H1 (cell line): Measurements from ENCODE around the gene HOATZ. TPM values are rescaled to one million over a fixed set of nuclear protein-coding genes. Genes with fewer than 3 reads are reported as not detected.

Source experiments
- CTCF ChIA-PET: fragments of 300-600 bp; sonication (Branson Sonifier 250); formaldehyde crosslinking; loops from one replicate; lab custom pipeline; 2021; ENCODE audit not compliant: partially characterized antibody; lab: Charles Lee
- POLR2A ChIA-PET: fragments of 300-600 bp; sonication (Branson Sonifier 250); formaldehyde crosslinking; loops from one replicate; lab custom pipeline; 2021; ENCODE audit warnings: inconsistent platforms; ENCODE audit not compliant: partially characterized antibody; lab: Charles Lee
- DNase-seq, 2 experiments: peaks; one replicate each; pipeline versions ENCODE4 v3.0.0 to v3.0.0-alpha.2; 2010 to 2022; ENCODE audit warnings: low spot score in 2 of 2, low read depth in 1 of 2, mixed read lengths in 1 of 2
- FAIRE-seq: peaks from 2 replicates; lab custom pipeline; 2011; peaks lifted over from hg19 to GRCh38; lab: Jason Lieb, UNC
- H2AFZ ChIP-seq: 2 replicates; pipeline ENCODE4 v1.8.1; 2012; ENCODE audit warnings: low read length, inconsistent platforms
- H2AK5ac ChIP-seq: 2 replicates; pipeline ENCODE4 v1.6.1; 2013; ENCODE audit warnings: low read depth, low read length
- H2BK120ac ChIP-seq: replicated peaks from 2 replicates; pipeline ENCODE3; 2013; ENCODE audit warnings: low read depth, low read length, inconsistent platforms
- H2BK12ac ChIP-seq: 2 replicates; pipeline ENCODE4 v1.6.1; 2013; ENCODE audit warnings: low read depth, low read length
- H2BK15ac ChIP-seq: 2 replicates; pipeline ENCODE4 v1.6.1; 2013; ENCODE audit warnings: low read length
- H2BK20ac ChIP-seq: 2 replicates; pipeline ENCODE4 v1.6.1; 2013; ENCODE audit warnings: low read length
- H2BK5ac ChIP-seq: 2 replicates; pipeline ENCODE4 v1.6.1; 2013; ENCODE audit warnings: low read depth, low read length
- H3K14ac ChIP-seq: 2 replicates; pipeline ENCODE4 v1.6.1; 2013; ENCODE audit warnings: inconsistent platforms; ENCODE audit not compliant: insufficient read length
- H3K18ac ChIP-seq: 2 replicates; pipeline ENCODE4 v1.6.1; 2013; ENCODE audit warnings: low read length; ENCODE audit errors: extremely low read depth
- H3K23ac ChIP-seq: 2 replicates; pipeline ENCODE4 v1.6.1; 2013; ENCODE audit warnings: inconsistent platforms; ENCODE audit not compliant: insufficient read length
- H3K23me2 ChIP-seq: 2 replicates; pipeline ENCODE4 v1.6.1; 2013; ENCODE audit warnings: low read depth, low read length
- H3K27ac ChIP-seq: 2 replicates; pipeline ENCODE4 v1.6.1; 2011; ENCODE audit warnings: low read depth, low read length, inconsistent platforms
- H3K27me3 ChIP-seq, 4 experiments: replicated peaks in 1 of 4; 1 replicate in 1 of 4; 2 replicates in 3 of 4; pipeline versions ENCODE4 v1.6.1 to v1.8.1; 2011 to 2013; ENCODE audit warnings: low read length in 3 of 4, mild to moderate bottlenecking in 3 of 4, inconsistent platforms in 2 of 4, mixed read lengths in 2 of 4, moderate library complexity in 1 of 4; ENCODE audit not compliant: control insufficient read depth in 3 of 4, insufficient read depth in 3 of 4; ENCODE audit errors: extremely low read depth in 1 of 4
- H3K36me3 ChIP-seq, 4 experiments: 2 replicates each; pipeline versions ENCODE4 v1.6.1 to v1.8.1; 2011 to 2013; ENCODE audit warnings: mild to moderate bottlenecking in 4 of 4, low read length in 3 of 4, moderate library complexity in 2 of 4, control low read depth in 1 of 4, inconsistent platforms in 1 of 4; ENCODE audit not compliant: insufficient read depth in 4 of 4, control insufficient read depth in 2 of 4
- H3K4ac ChIP-seq: replicated peaks from 2 replicates; pipeline ENCODE3; 2013; ENCODE audit warnings: low read length, low read depth, mixed read lengths, inconsistent platforms; ENCODE audit not compliant: insufficient read length
- H3K4me1 ChIP-seq, 4 experiments: replicated peaks in 1 of 4; 1 replicate in 1 of 4; 2 replicates in 3 of 4; pipeline versions ENCODE4 v1.6.1 to v1.8.1; 2011 to 2013; ENCODE audit warnings: low read length in 3 of 4, inconsistent platforms in 2 of 4, mixed read lengths in 1 of 4; ENCODE audit not compliant: insufficient read depth in 4 of 4, control insufficient read depth in 3 of 4
- H3K4me2 ChIP-seq, 2 experiments: 2 replicates each; pipeline versions ENCODE4 v1.6.1 to v1.8.1; 2011 to 2013; ENCODE audit warnings: low read depth in 2 of 2, low read length in 2 of 2, control low read depth in 1 of 2, inconsistent platforms in 1 of 2, mild to moderate bottlenecking in 1 of 2; ENCODE audit not compliant: insufficient read depth in 1 of 2
- H3K4me3 ChIP-seq, 4 experiments: fragments of 200-600, 300-600 bp in 1 of 4; sonication (generic), shearing (Covaris generic), sonication (Bioruptor Twin) in 1 of 4; 2 replicates each; pipeline versions ENCODE4 v1.5.1 to v1.8.1; 2011 to 2016; ENCODE audit warnings: low read length in 4 of 4, low read depth in 3 of 4, control low read depth in 2 of 4, inconsistent platforms in 2 of 4, mild to moderate bottlenecking in 2 of 4, mixed read lengths in 1 of 4, moderate library complexity in 1 of 4; ENCODE audit not compliant: insufficient read depth in 2 of 4; ENCODE audit errors: extremely low read depth in 1 of 4
- H3K56ac ChIP-seq: replicated peaks from 2 replicates; pipeline ENCODE3; 2013; ENCODE audit warnings: low read depth, mild to moderate bottlenecking, mixed read lengths, low read length, inconsistent platforms; ENCODE audit not compliant: insufficient read length
- H3K79me1 ChIP-seq: 2 replicates; pipeline ENCODE4 v1.6.1; 2013; ENCODE audit warnings: low read depth, low read length, control low read depth
- H3K79me2 ChIP-seq, 2 experiments: 2 replicates each; pipeline versions ENCODE4 v1.6.1 to v1.8.1; 2012 to 2013; ENCODE audit warnings: low read length in 2 of 2, mild to moderate bottlenecking in 2 of 2, inconsistent platforms in 1 of 2; ENCODE audit not compliant: insufficient read depth in 2 of 2, control insufficient read depth in 1 of 2
- H3K9ac ChIP-seq, 4 experiments: replicated peaks in 1 of 4; 1 replicate in 1 of 4; 2 replicates in 3 of 4; pipeline versions ENCODE4 v1.6.1 to v1.8.1; 2011 to 2013; ENCODE audit warnings: low read depth in 3 of 4, low read length in 3 of 4, control low read depth in 2 of 4, mild to moderate bottlenecking in 2 of 4, moderate library complexity in 2 of 4, inconsistent platforms in 1 of 4; ENCODE audit errors: extremely low read depth in 1 of 4
- H3K9me3 ChIP-seq, 2 experiments: 2 replicates each; pipeline versions ENCODE4 v1.6.1 to v1.8.1; 2012 to 2013; ENCODE audit warnings: mild to moderate bottlenecking in 2 of 2, moderate library complexity in 2 of 2, control low read depth in 1 of 2, inconsistent platforms in 1 of 2, low read depth in 1 of 2, low read length in 1 of 2, mixed read lengths in 1 of 2; ENCODE audit not compliant: insufficient read depth in 2 of 2
- H4K20me1 ChIP-seq, 2 experiments: replicated peaks in 1 of 2; 2 replicates each; pipeline versions ENCODE3 to v1.8.1; 2011 to 2013; ENCODE audit warnings: inconsistent platforms in 2 of 2, low read length in 2 of 2, mild to moderate bottlenecking in 1 of 2; ENCODE audit not compliant: insufficient read depth in 2 of 2, control insufficient read depth in 1 of 2
- H4K5ac ChIP-seq: 2 replicates; pipeline ENCODE4 v1.6.1; 2013; ENCODE audit warnings: low read length, low read depth, mixed read lengths, inconsistent platforms; ENCODE audit not compliant: insufficient read length
- H4K8ac ChIP-seq: 2 replicates; pipeline ENCODE4 v1.8.0; 2013; ENCODE audit warnings: mild to moderate bottlenecking, moderate library complexity, low read length, inconsistent platforms; ENCODE audit not compliant: insufficient read depth; ENCODE audit errors: extremely low read depth
- H4K91ac ChIP-seq: replicated peaks from 2 replicates; pipeline ENCODE3; 2013; ENCODE audit warnings: low read length, mixed read lengths, inconsistent platforms; ENCODE audit not compliant: insufficient read length
- POU5F1 ChIP-seq: IDR thresholded peaks from 2 replicates; pipeline ENCODE4 v1.6.1; 2011; ENCODE audit warnings: low read depth, mild to moderate bottlenecking, low read length, moderate library complexity
- SP1 ChIP-seq: IDR thresholded peaks from 2 replicates; pipeline ENCODE4 v1.6.1; 2011; ENCODE audit warnings: low read depth, low read length
- WGBS, 2 experiments: shearing (Covaris generic) in 1 of 2; methylation state at CpG; one replicate each; pipeline versions ENCODE4 v1.1.6 to v1.1.7; 2013 to 2015; ENCODE audit warnings: low lambda C conversion rate in 2 of 2, mixed read lengths in 2 of 2, inconsistent platforms in 1 of 2, low coverage in 1 of 2, missing lambda C conversion rate in 1 of 2; ENCODE audit not compliant: insufficient replicate concordance in 2 of 2, insufficient coverage in 1 of 2, insufficient read length in 1 of 2; ENCODE audit errors: extremely low coverage in 1 of 2, missing lambda C conversion rate in 1 of 2; 5-methylcytosine and 5-hydroxymethylcytosine counted together
- polyA plus RNA-seq, 7 experiments: library from polyadenylated mRNA; depleted of rRNA in 3 of 7; stranded (reverse) in 5 of 7; unstranded in 2 of 7; fragments of >200 nt in 5 of 7; fragments of 200-250 nt in 2 of 7; gene quantifications; 1 replicate in 5 of 7; 2 replicates in 1 of 7; 4 replicates in 1 of 7; pipeline versions ENCODE4 v1.2.1 to v1.2.3, GENCODE V29; 2011 to 2013; ENCODE audit warnings: missing spikeins in 2 of 7, mixed read lengths in 2 of 7
- total RNA-seq: library from RNA; stranded (reverse); fragmentation: NEBNext Ultra II Directional; extraction: Animal tissue kit (Norgen Biotek cat#: 25700); gene quantifications from 2 replicates; pipeline ENCODE4 v1.2.1, GENCODE V29; 2021

Gene HOATZ
- total and polyA plus RNA-seq, 2 of the 8 experiments (the other 6 are each of a cell fraction or from before 2014, with no cell fraction given) = not detected

- no peak overlapping the region for H3K18ac ChIP-seq
- DNase-seq (no peak), FAIRE-seq (no peak)
- H2BK20ac ChIP-seq = no peak overlapping the region
- H3K27me3 ChIP-seq = no peaks in the 10 kb centered on the region
- POLR2A ChIA-PET = no interaction called here
- H3K23ac ChIP-seq = no peak overlapping the region
- 81% methylated on average over 1 of the region's 1 CpG; no CpG with 5 or more reads in 1 of the 2 experiments for WGBS, 2 experiments
- no peak overlapping the region for H2BK5ac ChIP-seq
- CTCF ChIA-PET = interaction anchor here (1.0 to 1.2 kb wide), 2 partner anchors 11 to 13 kb away, joined by 3 to 5 read pairs; no protein-coding TSS in a partner anchor
- no peaks in the 10 kb centered on the region for H3K79me2 ChIP-seq
- H2AFZ ChIP-seq = no peak overlapping the region
- no peak overlapping the region for H3K4me3 ChIP-seq
- H3K23me2 ChIP-seq = no peaks in the 10 kb centered on the region
- H3K79me1 ChIP-seq = no peaks in the 10 kb centered on the region
- no peak overlapping the region for H3K9ac ChIP-seq
- H4K91ac ChIP-seq = no peak overlapping the region
- H4K8ac ChIP-seq = no peak overlapping the region
- H4K5ac ChIP-seq = no peak overlapping the region
- H3K9me3 ChIP-seq = no peaks in the 10 kb centered on the region
- no peak overlapping the region for H2BK120ac ChIP-seq
- H3K4me1 ChIP-seq = no peaks in the 10 kb centered on the region
- no peak overlapping the region for H3K56ac ChIP-seq
- no peak overlapping the region for H3K14ac ChIP-seq
- H2BK15ac ChIP-seq = no peak overlapping the region
- H3K36me3 ChIP-seq = no peaks in the 10 kb centered on the region
- H2BK12ac ChIP-seq = no peak overlapping the region
- no peak overlapping the region for H3K4ac ChIP-seq
- H4K20me1 ChIP-seq = no peaks in the 10 kb centered on the region
- no peak overlapping the region for H2AK5ac ChIP-seq
- H3K4me2 ChIP-seq = no peak overlapping the region
- H3K27ac ChIP-seq = no peak overlapping the region
- TF ChIP-seq POU5F1 (no peak), SP1 (no peak)
Observed at GRCh38 chr11:111524056-111524455, 9.5 kb downstream of the HOATZ start.
